Measurements from ENCODE around the gene ERG28.

- TF ChIP-seq CTCF (conservative IDR thresholded peaks at IDR 0.05) (no peak), EZH2 (IDR thresholded peaks at IDR 0.05; ENCODE audit: low read depth) (no peak)
Observed at GRCh38 chr14:75700295-75700694, 39.6 kb upstream of the ERG28 start.
